Muscle of back (tissue), 11 donors: ENCODE measurements around the gene NEDD4L. TPM values are rescaled to one million over a fixed set of nuclear protein-coding genes. Genes with fewer than 3 reads are reported as not detected.

Experiments
- DNase-seq, 3 donors: peaks; one replicate each; pipeline versions ENCODE4 v3.0.0 to v3.0.0-alpha.2; 2013
- polyA plus RNA-seq, 10 donors: library from polyadenylated mRNA; unstranded; fragments of 120-200 nt; gene quantifications; one replicate each; pipeline ENCODE4 v1.2.1, GENCODE V29; 2013; ENCODE audit not compliant: insufficient read length in 10 of 10

The NEDD4L gene
- polyA plus RNA-seq, 10 donors: 24.0 to 46.5 (median 33.6) TPM

DNA sequence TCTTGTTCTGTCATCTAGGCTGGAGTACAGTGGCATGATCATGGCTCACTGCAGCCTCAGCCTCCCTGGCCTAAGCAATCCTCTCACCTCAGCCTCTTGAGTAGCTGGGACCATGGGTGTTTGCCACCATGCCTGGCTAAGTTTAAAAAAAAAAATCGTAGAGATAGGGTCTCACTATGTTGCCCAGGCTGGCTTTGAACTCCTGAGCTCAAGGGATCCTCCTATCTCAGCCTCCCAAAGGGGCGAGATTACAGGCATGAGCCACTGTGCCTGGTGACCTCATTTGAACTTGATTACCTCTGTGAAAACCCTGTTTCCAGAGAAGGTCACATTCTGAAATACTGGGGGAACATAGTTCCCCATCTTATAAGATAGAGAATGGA lies 190.3 kb downstream of the NEDD4L start:
- DNase-seq: no peak

DNA sequence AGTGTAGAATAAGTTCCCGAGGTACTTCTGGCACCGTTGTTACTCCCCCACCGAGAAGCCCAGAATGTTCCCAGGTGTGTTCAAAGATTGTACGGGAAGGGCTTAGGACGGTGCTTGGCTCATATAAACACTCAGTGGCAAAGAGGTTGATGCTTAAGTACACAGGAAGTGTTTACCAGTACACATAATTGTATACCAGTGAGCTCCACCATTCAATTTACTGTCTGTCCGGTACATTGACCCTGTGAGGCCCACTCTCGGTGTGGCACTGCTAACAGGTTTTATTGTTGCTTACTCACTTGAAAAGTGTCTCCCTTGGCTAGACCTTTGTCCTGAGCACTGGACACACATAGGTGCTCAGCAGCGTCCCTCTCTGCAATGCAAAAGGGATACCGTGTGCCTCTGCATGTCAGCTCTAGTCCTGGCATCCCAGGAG lies 191.0 kb downstream of the NEDD4L start:
- no peak for DNase-seq

- no peak for DNase-seq
Observed at GRCh38 chr18:58239879-58240278, 195.9 kb downstream of the NEDD4L start.

GRCh38 chr18:58241026-58241679 lies 197.1 kb downstream of the NEDD4L start:
- no peak for DNase-seq

DNA sequence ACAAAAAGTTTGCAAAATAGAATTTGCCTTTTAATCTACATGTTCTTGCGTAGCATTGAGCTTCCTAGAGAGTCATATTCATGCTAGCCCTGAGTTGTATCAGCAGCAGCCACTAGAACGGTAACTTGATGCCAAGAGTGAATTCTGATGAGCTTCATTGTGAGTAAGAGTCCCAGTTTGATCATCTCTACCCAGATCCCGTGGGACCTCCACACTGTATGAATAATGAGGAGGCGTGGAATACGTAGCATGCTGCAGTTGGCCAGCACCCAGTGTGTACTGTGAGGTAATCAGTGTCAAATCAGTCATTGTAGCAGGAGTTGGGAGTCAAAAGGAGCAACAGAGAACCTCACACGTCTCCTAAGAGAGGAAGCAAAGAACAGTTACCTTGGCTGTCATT lies 197.9 kb downstream of the NEDD4L start:
- DNase-seq: peak in 2 of 3 donors; percentile 34 to 87

DNA sequence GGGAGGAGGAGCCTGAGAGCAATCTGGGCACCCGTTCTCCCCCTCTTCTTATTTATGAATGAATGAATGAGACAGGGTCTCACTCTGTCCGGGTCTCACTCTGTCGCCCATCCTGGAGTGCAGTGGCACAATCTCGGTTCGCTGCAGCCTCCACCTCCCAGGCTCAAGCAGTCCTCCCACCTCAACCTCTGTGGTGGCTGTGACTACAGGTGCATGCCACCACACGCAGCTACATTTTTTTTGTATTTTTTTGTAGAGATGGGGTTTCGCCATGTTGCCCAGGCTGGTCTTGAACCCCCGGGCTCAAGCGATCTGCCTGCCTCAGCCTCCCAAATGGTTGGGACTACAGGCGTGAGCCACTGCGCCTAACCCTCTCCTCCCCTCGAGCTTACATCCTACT lies 198.4 kb downstream of the NEDD4L start:
- DNase-seq: no peak

- DNase-seq: no peak
Observed at GRCh38 chr18:58242968-58243367, 198.9 kb downstream of the NEDD4L start.

DNA sequence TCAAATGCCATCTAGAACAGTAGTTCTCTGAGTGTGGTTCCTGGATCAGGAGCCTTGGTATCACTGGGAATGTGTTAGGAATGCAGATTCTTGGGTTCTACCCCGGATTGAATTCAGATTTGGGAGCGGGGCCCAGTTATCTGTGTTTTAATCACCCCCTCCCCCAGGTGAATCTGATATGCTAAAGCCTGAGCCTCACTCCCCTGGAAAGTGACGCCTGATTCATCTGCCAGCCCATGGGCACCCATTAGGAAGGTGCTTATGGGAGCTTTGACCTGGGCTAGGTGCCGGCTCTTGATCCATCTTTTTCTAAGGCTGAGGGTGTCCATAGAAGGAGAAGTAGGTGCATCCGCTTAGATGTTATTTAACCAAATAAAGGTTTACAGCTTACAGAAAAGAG lies 199.4 kb downstream of the NEDD4L start:
- no peak for DNase-seq

DNA sequence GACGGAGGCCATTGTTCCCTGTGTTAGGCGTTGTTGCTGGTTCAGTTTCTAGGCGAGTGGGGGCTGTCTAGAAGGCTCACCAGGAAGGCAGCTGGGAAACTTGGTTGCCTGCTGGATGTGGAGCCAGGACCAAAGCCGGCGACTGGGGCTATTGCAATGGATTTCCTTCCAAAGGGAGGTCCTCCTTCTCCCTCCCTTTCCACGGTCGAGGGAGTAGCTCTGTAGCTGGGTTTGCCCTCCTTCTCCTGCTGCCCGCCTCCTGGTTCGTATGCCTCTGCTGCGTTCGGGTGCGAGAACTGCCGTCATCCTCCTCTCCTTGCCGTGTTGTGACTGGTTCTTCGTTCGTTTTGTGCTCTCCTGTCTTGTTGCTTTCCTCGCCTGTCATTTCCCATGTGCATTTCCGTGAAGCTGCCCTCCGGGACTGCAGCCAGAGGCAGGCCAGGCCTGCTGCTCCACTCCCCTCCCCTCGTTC lies 203.4 kb downstream of the NEDD4L start:
- peak in 1 of 3 donors; percentile 65 for DNase-seq

GRCh38 chr18:58249712-58250111 lies 205.7 kb downstream of the NEDD4L start:
- DNase-seq: peak in 2 of 3 donors; percentile 62 to 86

DNA sequence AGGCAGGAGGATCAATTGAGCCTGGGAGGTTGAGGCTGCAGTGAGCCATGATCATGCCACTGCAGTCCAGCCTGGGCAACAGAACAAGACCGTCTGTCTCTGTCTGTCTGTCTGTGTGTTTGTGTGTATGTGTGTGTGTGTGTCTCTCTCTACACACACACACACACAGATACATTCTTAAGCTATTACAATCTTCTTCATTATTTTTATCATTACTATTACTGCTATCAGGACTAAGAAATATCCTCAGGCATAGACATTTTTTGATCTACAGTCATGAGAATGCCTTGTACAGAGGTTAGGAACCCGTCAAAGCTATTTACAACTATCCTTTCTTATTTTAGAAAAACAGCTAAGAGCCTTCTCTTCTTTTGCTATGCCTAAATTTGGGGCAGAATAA lies 207.4 kb downstream of the NEDD4L start:
- no peak for DNase-seq

DNA sequence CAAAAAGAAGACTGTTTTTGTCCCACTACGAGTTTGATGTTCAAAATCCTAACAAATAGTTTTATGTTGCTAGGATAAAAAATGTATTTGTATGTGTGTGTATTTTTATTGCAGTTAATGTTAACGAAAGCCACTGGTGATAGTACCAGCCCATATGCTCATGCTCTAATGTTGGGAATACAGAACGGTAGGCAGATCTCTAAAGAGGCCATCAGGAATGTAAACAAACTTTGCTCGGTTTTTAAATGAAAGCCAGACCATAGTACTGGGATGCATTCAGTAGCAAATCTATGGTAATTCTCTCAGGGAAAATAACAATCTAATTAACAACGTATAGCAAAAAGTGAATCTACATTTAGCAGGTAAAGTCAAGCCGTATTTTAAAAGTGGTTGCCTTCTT lies 208.1 kb downstream of the NEDD4L start:
- no peak for DNase-seq

- no peak for DNase-seq
Observed at GRCh38 chr18:58253318-58253717, 209.3 kb downstream of the NEDD4L start.

DNA sequence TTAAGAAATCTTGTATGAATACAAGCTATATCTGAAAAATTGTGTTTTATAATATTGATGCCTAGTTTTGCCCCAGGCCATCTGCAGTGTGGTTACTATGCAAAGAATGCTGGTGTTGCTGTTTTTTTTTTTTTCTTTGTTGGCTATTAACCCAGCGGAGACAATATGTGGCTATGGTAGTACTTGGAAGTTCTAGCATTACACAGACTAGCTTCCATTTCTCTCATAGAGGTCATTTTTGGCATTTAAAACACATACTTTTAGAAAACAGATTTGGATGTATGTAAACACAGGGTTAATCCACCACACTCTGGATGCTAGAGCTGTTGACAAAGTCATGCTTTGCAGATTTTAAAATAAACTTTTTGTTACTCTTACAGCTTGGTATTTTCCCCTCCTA lies 209.8 kb downstream of the NEDD4L start:
- no peak for DNase-seq

DNA sequence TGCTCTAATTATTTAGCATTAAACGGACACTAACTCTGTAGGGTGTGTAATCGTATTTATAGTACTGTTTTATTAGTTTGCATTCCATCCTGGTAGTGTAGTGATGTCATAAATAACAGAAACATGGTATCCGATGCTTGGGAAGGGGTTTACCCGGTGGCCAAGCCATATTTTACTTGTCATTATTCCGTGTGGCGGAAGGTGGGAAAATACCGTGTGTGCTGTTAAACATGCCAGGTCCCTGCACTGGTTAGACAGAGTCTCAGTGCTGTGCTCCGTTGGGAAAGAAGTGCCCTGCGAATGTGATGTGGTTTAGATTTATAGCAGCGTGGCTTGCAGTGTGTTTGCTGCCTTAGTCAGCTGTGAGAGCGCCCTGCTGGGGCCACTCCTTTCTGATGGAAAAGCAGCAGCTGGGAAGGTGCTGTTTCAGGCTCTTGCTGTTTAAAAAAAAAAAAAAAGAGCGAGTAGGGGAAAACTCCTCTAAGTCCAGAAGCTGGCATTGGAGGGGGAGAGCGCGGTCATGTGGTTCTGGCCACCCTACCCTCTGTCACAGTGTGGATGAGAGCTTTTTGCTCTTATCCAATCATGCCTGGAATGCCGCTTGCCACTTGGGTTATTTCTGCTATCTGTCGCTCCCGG lies 211.0 kb downstream of the NEDD4L start:
- DNase-seq: peak; percentile 51 to 71 (median 70)

- no peak for DNase-seq
Observed at GRCh38 chr18:58255701-58256311, 211.8 kb downstream of the NEDD4L start.

DNA sequence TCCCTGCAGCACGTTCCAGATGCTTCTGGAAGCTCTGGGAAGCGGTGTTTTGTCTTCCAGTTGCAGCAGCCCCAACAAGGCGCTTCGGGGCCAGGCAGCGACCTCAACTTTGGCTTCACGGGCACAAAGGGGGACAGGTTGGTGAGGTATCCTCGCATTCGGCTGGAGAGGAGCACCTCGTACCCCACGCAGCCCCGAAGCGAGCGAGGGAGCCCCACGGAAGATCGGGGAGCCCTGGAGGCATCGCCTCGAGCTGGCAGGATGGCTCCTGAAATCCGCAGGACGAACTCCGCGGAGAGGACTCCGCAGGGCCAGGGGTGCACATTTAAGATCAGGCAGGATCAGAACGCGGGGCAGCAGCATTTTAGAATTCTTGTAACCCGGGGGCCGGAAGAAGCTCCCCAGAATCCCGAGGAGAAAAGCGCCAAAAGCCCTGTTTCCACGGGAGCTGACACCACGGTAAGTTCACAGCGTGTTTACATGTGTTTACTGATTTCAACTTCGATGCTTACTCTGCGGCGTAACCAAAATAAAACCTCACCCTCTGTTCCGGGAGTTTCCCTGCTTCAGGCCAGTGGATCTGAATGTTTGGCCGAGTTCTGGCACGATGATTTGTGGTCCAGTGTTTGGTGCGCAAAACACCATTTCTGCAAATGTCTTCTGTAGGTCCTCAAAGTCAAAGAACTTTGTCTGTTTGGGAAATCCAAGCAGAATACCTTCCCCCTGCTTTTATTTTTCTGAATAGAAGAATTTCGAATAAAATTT lies 212.5 kb downstream of the NEDD4L start:
- no peak for DNase-seq

GRCh38 chr18:58257461-58257860 lies 213.4 kb downstream of the NEDD4L start:
- peak; percentile 36 to 58 (median 49) for DNase-seq

- DNase-seq: no peak
Observed at GRCh38 chr18:58258692-58259342, 214.8 kb downstream of the NEDD4L start.

DNA sequence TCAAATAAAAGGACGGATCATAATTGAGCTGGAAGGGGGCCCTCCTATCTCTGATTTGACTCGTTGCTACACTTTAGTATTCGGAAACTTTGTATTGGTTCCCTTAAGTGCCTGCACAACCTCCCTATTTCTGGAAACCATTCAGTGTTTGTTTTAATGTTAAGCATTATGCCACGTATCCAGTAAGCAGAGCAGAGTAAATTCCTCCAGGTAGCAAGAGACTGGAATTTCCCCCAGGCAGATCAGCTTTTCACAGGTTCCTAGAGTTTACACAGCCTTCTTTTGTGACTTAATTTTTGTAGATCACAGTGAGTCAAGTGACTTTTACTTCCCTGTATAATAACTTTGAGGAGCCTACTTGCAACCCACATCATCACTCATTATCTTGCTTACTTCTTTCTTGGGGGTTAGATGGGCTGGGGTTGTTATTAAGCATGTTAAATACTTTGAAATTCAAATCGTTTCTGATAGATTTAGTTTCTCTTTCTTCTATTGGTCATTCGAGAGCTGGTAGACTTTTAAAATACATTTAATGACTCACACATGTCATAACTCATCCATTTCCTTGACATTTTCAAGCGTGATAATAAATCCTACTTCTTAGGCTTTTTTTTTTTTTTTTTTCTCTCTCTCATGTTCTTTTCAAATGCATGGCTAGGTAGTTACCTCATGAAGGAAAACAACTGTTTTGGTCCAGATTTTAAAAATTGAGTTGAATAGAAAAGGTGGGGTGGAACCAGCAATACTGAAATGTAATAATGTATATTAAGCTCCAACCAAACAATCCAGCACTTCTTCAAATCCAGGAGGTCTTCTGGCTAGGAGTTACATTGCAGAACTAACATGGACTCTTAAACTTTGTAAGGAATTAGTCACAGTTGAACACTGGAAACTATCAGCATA lies 219.3 kb downstream of the NEDD4L start:
- DNase-seq: no peak

GRCh38 chr18:58264075-58264474 lies 220.0 kb downstream of the NEDD4L start:
- DNase-seq: no peak
